CD4-positive, alpha-beta T cell treated with Interferon gamma for 1 hour (primary cell): Measurements from ENCODE around the gene KYAT1.
A peak's percentile ranks its signal among the peaks of the same experiment; 100 is the strongest.
"Not testable (repeated sequence)": the region's sequence is repeated elsewhere in the genome, so short reads cannot be mapped to it uniquely, and the experiment has no call there.

Experiments used
- DNase-seq: peaks from one replicate; pipeline ENCODE4 v3.0.0-alpha.2; 2020

Gene KYAT1

DNA sequence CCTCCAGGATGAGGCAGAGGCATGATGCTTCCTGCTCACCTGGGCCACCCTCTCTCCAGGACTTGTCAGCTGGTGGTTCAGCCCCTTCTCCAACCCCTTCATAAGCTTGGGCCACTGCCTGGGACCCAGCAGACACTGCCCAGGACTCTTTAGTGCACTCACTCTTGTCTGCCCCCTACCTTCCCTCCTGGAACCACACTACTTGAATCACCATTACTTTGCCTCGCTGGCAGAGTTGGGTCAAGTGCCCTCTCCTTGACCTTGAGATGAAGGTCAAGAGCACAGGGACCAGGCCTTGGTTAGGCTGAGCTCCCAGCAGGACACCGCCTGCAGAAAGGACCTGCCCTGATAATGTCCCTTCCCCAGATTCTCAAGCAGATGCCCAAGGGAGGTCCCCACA, 71.9 kb downstream of the KYAT1 start:
- DNase-seq, result no peak

DNA sequence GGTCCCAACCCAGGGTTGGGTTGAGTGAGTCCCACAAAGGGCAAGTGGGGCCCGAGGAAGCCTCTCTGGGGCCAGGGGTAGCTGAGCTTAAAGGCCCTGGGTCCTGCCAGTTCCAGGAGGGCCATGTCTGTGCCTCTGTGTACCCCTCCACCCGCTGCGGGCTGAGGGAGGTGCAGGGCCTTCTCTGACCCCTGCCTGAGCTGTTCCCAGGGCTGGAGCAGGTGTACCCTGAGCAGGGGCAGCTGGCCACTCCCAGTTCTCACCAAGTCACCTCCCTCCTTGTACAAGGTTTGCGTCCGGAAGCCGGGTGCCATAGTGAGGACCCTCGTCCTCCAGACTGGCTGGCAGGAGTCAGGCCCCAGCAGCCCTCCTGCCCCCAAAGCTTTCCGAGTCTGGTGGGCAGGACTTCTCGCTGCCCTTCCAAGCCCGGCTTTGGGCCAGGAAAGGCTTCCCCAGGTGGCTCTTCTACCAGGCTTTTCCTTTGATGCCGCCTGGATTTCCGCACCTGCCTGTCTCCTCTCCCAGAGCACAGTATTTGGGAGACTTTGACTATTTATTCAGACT, 72.6 kb downstream of the KYAT1 start:
- DNase-seq, result no peak

DNA sequence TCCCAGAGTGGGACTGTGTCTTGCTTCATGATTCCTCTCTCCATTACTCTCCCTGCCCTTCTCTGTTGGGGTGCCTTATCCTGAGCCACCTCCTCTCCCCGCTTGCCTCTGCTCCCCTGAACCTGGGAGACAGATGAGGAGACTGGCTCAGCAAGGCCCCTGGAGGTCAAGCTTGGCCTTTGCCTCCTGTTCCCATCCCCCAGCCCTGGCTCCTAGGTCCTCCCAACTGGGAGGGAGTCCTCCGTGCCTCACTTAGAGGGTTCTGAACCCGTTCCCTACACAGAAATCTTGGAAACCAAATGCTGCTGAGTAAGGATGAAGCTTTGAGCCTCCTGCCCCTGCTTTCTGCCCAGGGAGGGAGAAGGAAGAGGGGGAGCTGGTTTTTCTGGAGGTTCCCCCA, 73.2 kb downstream of the KYAT1 start:
- DNase-seq, result no peak

DNA sequence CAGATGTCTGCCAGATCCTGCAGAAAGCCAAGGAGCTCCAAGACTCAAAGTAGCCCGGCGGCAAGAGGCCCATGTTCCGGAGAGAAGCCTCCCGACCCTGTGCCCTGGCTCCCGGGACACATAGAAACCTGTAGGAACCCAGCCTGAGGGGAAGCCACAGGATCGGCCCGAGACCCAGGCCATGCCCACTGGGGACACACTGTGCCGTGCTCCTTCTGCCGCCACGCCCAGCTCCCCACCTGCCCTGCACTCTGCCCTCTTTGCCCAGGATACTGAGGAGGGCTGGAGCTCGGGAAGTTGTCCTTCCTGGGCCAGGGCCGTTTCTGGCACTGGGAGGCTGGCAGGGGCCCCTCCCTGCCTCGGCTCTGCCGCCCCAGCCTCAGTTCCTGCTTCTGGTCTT, 73.9 kb downstream of the KYAT1 start:
- DNase-seq, result no peak

DNA sequence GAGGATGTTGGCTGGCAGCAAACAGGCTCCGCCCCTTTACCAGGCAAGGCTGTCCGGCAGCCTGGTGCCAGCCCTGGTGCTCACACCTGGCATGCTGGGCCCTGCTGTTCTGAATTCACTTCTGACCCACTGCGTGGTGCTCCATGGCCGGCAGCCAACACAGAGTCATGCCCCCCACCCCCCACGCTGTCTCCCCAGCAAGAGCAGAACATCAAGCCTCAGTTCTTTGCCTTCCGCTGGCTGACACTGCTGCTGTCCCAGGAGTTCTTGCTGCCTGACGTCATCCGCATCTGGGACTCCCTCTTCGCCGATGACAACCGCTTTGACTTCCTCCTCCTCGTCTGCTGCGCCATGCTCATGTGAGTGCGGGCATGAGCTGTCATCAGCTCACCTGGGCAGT, 76.1 kb downstream of the KYAT1 start:
- DNase-seq, result no peak

DNA sequence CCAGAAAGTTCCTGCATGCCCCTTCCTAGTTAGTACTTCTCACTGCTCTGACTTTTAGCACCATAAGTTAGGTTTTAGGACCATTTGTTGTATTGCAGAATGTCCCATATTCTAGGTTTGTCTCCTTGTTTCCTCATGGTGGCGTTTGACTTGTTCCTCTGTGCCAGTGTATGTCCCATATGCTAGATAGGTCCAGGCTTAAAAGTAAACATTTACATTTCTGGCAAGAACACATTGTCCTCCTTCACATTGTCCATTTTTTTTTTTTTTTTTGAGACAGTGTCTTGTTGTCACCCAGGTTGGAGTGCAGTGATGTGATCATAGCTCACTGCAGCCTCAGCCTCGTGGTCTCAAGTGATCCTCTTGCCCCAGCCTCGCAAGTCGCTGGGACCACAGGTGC, 79.3 kb downstream of the KYAT1 start:
- DNase-seq, result no peak

DNA sequence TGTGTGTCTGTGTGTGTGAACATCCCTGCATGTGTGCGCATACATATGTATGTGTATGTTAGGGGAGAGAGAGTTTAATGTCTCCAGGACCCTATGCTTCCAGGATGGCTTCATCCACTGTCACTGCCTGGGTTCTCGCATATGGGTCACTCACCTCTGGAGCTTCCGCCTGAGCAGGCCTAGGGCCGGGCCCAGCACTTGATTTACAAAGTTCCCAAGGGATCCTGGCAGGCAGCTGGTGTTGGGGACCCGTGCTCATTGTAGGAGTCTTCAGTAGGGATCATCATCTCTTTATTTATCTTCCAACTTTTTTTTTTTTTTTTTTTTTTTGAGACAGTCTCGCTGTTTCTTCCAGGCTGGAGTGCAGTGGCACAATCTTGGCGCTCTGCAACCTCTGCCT, 81.7 kb downstream of the KYAT1 start:
- DNase-seq, result no peak

DNA sequence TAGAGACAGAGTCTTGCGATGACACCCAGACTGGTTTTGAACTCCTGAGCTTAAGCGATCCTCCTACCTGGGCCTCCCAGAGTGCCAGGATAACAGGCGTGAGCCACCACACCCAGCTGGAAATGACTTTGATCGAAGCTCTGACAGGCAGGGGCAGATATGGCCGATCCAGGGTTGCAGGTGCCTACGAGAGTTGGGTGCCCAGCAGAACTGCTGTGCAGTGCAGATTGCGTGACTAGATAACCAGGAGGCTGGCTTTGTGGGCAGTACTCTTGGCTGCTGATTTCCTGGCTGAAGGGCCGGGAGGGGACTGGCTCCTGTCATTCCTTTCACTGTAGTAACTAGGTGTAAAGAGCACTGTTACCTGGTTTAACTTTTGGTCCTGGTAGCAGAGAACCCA, 82.9 kb downstream of the KYAT1 start:
- no peak for DNase-seq

DNA sequence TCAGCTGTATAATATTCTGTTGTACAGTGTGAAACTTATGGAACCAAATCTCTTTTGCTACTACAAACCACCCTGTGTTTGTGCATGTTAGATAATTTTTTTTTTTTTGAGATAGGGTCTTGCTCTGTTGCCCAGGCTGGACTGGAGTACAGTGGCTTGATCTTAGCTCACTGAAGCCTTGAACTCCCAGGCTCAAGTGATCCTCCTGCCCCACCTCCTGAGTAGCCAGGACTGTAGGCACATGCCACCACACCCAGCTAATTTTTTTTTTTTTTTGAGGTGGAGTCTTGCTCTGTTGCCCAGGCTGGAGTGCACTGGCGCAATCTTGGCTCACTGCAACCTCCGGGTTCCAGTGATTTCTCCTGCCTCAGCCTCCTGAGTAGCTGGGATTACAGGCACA, 86.8 kb downstream of the KYAT1 start:
- not testable (repeated sequence) for DNase-seq

DNA sequence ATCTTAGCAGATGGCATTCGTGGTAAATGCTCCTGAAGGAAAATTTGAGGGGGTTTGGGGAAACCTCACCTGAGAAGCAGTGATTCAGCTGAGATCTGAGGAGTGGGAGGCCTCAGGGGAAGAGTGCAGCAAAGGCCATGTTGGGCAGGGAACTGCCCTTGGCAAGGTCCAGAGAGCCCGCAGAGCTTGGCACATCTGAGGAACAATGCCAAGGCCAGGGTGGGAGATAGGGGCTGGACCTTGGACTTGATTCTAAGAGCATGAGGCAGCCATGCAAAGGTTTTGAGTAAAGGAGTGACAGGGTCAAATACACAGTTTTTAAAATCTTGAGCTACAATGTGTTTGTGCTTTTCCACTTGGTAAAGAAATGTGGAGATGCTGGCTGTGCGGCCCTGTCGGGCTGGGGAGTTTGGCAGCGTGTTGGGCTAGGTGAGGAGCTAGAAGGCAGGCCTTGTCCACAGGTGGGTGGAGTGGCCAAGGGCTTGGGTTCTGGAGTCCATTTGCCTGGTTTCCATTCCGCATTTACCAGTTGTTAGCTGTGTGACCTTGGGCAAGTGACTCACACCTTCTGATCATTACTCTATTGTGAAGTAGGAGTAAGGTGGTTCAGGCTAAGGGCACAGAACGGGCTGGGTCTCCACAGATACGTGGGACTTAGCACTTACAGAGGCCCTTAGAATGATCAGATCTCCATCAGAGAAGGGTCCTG, 88.6 kb downstream of the KYAT1 start:
- DNase-seq, result no peak

DNA sequence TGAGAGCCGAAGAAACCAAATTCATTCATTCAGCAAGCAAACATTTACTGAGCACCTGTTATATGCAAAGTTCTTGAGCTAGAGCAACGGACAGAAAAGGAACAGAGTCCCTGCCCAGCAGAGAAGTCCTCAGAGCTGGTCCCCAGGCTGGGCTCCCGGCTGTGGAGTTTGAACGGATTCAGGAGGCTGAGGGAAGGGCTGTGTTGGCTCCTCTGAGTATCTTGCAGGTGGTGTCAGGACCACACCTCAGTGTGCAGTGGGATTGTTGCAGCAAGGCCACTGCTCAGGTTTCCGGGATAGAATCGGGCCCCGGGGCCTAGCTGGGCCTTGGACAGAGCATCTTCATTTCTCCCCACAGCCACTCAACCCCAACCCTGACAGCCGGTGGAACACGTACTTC, 89.6 kb downstream of the KYAT1 start:
- DNase-seq, result no peak

DNA sequence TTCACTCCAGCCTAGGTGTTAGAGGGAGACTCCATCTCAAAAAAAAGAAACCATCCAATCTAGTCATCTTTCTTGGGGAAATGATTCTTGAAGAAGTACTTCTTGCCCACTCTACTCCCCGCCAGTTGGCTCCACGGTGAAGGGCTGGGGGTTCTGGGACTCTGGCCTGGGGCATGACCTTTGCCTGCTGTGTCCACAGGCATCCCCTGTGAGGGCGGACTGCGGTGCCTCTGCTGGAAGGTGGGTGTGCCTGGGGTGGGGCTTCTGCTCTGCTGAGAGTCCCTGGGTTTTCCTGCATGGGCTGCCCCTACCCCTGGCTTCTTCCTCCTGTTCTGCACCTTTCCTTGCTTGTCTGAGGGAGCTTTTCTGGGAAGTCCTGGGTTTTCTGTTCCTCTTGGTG, 91.2 kb downstream of the KYAT1 start:
- DNase-seq, result no peak

DNA sequence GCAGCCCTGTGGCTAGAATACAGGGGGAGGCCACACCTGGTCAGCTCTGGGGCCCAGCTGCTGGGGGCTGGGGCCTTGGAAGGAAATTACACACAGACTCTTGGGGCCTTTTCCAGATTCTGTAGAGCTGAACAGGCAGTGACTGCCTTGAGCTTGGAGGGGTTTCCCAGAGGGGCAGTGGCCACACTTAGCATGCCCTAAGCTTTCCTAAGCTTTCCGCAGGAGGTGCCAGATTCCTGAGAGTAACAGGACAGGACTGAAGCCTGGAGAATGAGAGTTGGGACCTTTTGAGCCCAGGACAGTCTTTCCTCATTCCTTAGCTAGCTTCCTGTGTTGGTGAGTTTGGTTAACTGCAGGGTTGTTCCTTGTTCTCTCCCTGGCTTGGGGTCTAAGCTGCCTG, 93.3 kb downstream of the KYAT1 start:
- no peak for DNase-seq

DNA sequence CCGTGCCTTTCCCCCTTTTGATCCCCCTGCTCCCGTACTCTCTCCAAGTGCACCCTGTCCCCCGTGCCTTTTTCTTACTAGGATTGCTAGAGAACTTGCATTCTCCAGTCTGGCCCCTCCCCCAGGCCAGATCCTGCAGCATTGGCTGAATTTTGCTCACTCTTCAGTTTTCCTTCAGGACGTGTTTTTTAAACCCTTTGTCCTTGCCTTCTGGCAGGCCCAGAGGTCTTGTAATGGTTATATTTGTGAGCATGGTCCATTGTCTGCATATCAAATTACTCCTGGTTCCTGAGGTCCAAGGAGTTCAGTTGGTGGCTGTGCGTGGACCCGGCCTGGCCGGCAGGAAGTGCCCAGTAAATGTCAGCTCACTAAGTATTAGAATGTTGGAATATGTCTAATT, 94.1 kb downstream of the KYAT1 start:
- DNase-seq, result no peak

DNA sequence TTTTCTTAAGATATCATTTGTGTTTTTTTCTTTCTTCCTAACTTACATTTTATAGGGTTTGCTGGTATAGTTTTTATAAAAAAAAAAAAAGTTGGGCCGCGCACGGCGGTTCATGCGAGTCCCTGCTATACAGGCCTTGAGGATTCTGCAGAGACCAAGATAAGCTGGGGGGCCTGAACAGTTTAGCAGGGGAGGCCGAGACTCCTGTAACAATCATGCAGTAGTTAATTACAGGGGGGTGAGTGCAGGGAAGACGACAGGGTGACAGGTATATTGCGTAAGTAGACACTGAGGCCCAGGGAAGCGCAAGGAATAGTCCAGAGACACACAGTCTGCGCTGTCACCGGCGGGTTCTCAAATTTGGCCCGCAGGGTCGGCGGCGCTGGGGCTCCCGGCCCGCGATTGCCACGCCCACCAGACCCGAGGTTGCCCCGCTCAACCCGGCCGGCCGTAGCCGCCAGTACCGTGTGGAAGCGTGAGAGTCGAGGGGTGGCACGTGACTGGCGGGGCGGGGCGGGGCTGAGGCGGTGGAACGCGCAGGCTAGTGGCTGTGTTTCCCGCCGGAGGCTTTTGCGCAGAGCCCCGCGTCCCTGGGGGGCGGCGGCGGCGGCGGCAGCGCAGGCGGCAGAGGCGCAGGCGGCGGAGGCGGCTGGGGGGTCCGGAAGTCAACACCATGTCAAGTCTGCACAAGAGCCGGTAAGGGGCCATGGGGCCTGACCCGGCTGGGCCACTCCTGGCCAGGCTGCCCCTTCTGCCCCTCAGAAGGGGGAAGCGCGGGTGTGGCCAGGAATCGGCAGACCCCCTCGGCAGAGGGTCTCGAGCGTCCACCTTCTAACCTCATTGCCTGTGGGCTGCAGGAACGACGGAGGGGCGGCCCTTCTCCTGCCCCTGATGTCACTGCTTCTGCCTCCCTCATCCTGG, 94.8 kb downstream of the KYAT1 start, which contains the start of gene TBC1D13:
TBC1D13 (plus strand) TSS at position 573 of the 921 bp plus-strand sequence; CDS start at position 674, 101 bp downstream.
- DNase-seq, result peak; percentile 88

DNA sequence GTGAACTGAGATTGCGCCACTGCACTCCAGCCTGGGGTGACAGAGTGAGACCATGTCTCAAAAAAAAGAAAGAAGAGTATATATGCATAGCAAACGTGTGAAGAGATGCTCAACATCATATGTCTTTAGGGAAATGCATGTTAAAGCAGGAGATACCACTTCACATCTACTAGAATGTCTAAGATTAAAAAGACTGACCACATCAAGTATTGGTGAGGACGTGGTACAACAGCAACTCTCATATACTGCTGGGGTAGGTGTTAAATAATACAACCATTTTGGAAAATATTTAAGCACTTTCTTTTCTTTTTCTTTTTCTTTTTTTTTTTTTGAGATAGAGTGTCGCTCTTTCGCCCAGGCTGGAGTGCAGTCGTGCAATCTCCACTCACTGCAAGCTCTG, 96.3 kb downstream of the KYAT1 start:
- DNase-seq, result no peak
